Psoas muscle (tissue), 8 donors: ENCODE data around the gene HIVEP1. TPM values are rescaled to one million over a fixed set of nuclear protein-coding genes. Genes with fewer than 3 reads are reported as not detected.

ENCODE experiments used
- ATAC-seq, 4 donors: fragments of 200-7000 bp; cut with Tn5 transposase; one replicate each; pipeline ENCODE4 v1.9.1; 2020; ENCODE audit warnings: moderate library complexity in 3 of 4, mild to moderate bottlenecking in 2 of 4
- DNase-seq, 2 donors: peaks; one replicate each; pipeline ENCODE4 v3.0.0-alpha.2; 2020
- H3K27ac ChIP-seq: fragments of 200-600 bp; one replicate; pipeline ENCODE4 v1.8.0; 2022
- H3K27me3 ChIP-seq, 3 donors: fragments of 200-600 bp in 1 of 3; one replicate each; pipeline versions ENCODE4 v1.6.1 to v1.8.0; 2013 to 2022; ENCODE audit warnings: low read length in 2 of 3, mild to moderate bottlenecking in 2 of 3, moderate library complexity in 1 of 3; ENCODE audit not compliant: insufficient read depth in 3 of 3
- H3K36me3 ChIP-seq, 2 donors: fragments of 200-600 bp in 1 of 2; one replicate each; pipeline versions ENCODE4 v1.6.1 to v1.8.0; 2013 to 2022; ENCODE audit warnings: low read depth in 1 of 2, mild to moderate bottlenecking in 1 of 2, moderate library complexity in 1 of 2; ENCODE audit not compliant: insufficient read depth in 1 of 2
- H3K4me1 ChIP-seq: fragments of 200-600 bp; one replicate; pipeline ENCODE4 v1.8.0; 2022
- H3K4me3 ChIP-seq: fragments of 200-600 bp; one replicate; pipeline ENCODE4 v1.8.0; 2022; ENCODE audit warnings: mild to moderate bottlenecking
- H3K9me3 ChIP-seq: fragments of 200-600 bp; one replicate; pipeline ENCODE4 v1.8.0; 2022
- WGBS, 3 donors: extraction: QIAGEN DNeasy Blood & Tissue Kit; methylation state at CpG; one replicate each; pipeline versions ENCODE4 v1.1.6 to v1.1.7; 2013; 5-methylcytosine and 5-hydroxymethylcytosine counted together
- intact Hi-C, 2 donors: fragments of 100-400 bp; cut with DNase I; formaldehyde crosslinking; loops; one replicate each; pipeline versions ENCODE4 v1.11.0 to v1.14.2; 2022
- polyA plus RNA-seq, 3 donors: library from polyadenylated mRNA; stranded (reverse); fragments of 200-250 nt; gene quantifications; one replicate each; pipeline ENCODE4 v1.2.3, GENCODE V29; 2013
- total RNA-seq, 4 donors: library from RNA; stranded (reverse); fragmentation: NEBNext Ultra II Directional in 2 of 4; extraction: Animal tissue kit (Norgen Biotek cat#: 25700) in 2 of 4; gene quantifications; one replicate each; pipeline versions ENCODE4 v1.2.1 to v1.2.4, GENCODE V29; 2021 to 2023
- TF ChIP-seq, protein P1 (sequence below): fragments of 200-600 bp; IDR thresholded peaks from one replicate; pipeline ENCODE4 v1.8.0; 2022; ENCODE audit warnings: antibody characterized with exemption
- donor health status: healthy with polysubstance abuse.
- donor health status: DM: no; HTN: no; CAD: no; lungs with moderate emphysema.
- donor health status: Bipolar disorder and iron deficiency.
- donor health status: healthy.
- donor health status: DM: yes; HTN: yes; CAD: no.
- donor health status: DM: no; HTN: no; CAD: no.
- donor health status: DM: no; HTN: no; CAD: no.
- donor health status: DM: yes; HTN: yes; CAD: no.

The HIVEP1 gene
- total and polyA plus RNA-seq, 7 donors: 4.0 to 13.1 (median 6.7) TPM

DNA sequence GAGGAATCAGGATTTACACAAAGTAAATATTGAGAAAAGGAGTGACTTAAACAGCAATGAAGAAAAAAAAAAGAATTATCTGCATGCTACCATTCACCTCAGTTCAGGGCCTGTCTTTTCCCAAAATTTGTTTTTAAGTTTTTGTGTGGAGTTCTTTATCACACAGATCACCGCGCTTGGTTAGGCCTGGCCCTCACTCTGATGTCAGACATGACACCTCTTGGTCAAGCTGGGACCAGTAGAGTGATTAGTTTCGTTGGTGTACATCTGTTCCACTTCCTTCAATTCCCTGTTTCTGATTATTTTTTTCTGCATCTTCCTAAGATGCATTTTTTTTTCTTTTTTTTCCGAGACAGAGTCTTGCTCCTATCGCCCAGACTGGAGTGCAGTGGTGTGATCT, 34.9 kb upstream of the HIVEP1 start:
- Histone ChIP-seq H3K27ac (no peak overlapping the region), H3K9me3 (no peaks in the 10 kb centered on the region), H3K4me1 (no peaks in the 10 kb centered on the region), H3K4me3 (no peak overlapping the region), H3K27me3 (no peaks in the 10 kb centered on the region), H3K36me3 (no peaks in the 10 kb centered on the region)
- DNase-seq (no peak), ATAC-seq (no peak)
- intact Hi-C loops: no loop called here
- TF ChIP-seq, protein P1, sequence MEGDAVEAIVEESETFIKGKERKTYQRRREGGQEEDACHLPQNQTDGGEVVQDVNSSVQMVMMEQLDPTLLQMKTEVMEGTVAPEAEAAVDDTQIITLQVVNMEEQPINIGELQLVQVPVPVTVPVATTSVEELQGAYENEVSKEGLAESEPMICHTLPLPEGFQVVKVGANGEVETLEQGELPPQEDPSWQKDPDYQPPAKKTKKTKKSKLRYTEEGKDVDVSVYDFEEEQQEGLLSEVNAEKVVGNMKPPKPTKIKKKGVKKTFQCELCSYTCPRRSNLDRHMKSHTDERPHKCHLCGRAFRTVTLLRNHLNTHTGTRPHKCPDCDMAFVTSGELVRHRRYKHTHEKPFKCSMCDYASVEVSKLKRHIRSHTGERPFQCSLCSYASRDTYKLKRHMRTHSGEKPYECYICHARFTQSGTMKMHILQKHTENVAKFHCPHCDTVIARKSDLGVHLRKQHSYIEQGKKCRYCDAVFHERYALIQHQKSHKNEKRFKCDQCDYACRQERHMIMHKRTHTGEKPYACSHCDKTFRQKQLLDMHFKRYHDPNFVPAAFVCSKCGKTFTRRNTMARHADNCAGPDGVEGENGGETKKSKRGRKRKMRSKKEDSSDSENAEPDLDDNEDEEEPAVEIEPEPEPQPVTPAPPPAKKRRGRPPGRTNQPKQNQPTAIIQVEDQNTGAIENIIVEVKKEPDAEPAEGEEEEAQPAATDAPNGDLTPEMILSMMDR: no peak
- WGBS, 3 donors: 89 to 95% (median 94%) methylated on average over 5 of the region's 5 CpGs

DNA sequence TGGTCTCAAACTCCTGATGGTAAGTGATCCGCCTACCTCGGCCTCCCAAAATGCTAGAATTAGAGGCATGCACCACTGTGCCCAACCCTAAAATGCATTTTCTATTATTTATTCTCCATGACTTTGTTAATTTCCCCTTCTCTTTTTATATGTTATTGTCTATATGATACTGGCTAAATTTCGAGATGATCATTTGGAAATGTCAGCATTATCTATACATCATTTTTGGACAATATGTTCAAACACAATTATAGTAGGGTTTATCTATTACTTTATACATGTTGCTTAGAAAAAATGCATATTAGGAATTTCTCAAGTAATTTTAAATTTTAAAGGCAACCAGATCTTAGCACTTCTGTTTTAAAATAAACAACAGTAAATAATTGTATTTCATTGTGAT, 34.4 kb upstream of the HIVEP1 start:
- 98 to 99% (median 98%) methylated on average over 3 of the region's 3 CpGs for WGBS, 3 donors
- no peak overlapping the region for H3K4me3 ChIP-seq
- no peaks in the 10 kb centered on the region for H3K4me1 ChIP-seq
- no peak overlapping the region for H3K27ac ChIP-seq
- no peak for ATAC-seq
- H3K27me3 ChIP-seq: no peaks in the 10 kb centered on the region
- DNase-seq: no peak
- no peaks in the 10 kb centered on the region for H3K9me3 ChIP-seq
- no peaks in the 10 kb centered on the region for H3K36me3 ChIP-seq
- intact Hi-C loops: no loop called here
- TF ChIP-seq, protein P1: no peak

DNA sequence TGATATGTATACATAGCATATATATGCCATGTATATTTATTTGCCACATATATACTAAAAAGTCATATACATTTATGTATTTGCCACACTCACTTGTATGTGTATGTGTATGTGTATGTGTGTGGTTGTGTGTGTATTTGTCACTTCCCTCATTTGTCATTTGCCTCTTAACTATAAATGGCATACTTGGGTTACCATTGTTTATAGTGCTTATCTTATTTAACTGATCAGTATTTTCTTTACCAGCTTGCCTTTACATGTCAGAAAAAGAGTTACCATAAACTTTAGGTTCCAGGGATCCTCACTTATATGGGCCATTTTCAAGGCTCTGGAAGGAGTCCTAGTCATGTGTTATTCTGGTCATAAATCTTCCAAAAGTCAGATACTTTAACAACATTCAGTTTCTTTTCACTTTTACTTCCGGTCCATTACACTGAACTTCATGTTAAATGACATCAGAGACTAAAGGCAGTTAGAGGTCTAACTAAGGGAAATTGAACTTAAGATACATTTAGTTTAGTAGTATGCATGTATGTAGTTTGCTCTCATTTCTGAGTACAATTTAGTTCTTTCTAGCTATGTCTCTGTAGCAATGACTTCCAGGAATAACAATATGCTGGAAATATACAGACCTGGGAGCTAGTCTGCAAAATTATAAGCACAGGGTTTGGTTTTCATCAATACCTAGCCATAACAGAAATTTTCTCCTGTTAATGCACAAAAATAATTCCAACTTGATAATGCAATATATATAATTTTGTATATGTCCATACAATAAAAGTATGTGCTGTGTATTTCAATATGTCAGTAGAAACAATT, 33.7 kb upstream of the HIVEP1 start:
- TF ChIP-seq, protein P1: no peak
- H3K27ac ChIP-seq: no peak overlapping the region
- intact Hi-C loops: no loop called here
- no peaks in the 10 kb centered on the region for H3K9me3 ChIP-seq
- no peaks in the 10 kb centered on the region for H3K36me3 ChIP-seq
- no peaks in the 10 kb centered on the region for H3K4me1 ChIP-seq
- WGBS, 3 donors: 24 to 63% (median 27%) methylated on average over 1 of the region's 1 CpG
- no peak overlapping the region for H3K4me3 ChIP-seq
- ATAC-seq: no peak
- H3K27me3 ChIP-seq: no peaks in the 10 kb centered on the region
- DNase-seq: no peak

DNA sequence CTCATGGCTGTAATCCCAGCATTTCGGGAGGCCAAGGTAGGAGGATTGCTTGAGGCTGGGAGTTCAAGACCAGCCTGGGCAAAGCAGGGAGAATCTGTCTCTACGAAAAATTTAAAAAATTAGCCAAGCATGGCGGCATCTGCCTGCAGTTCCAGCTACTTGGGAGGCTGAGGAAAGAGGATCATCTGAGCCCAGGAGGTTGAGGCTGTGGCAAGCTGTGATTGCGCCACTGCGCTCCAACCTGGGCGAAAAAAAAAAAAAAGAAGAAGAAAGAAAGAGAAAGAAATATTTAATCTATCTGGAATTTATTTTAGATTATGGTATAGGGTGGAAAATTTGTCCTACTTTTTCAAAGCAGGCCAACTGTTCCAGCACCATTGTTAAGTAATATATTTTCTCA, 32.2 kb upstream of the HIVEP1 start:
- ATAC-seq (no peak), DNase-seq (no peak)
- Histone ChIP-seq H3K4me1 (no peaks in the 10 kb centered on the region), H3K27me3 (no peaks in the 10 kb centered on the region), H3K9me3 (no peaks in the 10 kb centered on the region), H3K27ac (no peak overlapping the region), H3K36me3 (no peaks in the 10 kb centered on the region), H3K4me3 (no peak overlapping the region)
- TF ChIP-seq, protein P1: no peak
- intact Hi-C loops: no loop called here
- WGBS, 3 donors: 96 to 99% (median 96%) methylated on average over 6 of the region's 6 CpGs

DNA sequence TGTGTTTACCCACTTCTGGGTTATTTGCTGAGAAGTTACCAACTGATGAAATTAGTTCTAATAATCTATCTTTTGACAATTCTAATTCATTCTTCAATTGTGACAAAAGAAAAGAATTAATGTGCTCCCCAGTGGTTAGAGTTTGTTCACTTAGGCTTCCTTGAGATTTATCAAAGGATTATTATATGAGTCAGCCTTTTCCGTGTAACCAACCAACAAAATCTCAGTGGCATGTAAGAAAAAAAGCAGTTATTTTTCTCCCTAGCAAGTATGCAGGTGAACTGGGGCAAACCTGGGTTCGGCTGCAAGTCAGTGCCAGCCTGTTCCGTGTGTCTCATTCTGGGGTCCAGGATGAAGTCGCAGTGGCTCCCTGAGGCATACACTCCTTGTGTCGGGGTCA, 28.8 kb upstream of the HIVEP1 start:
- 78 to 80% (median 78%) methylated on average over 5 of the region's 5 CpGs for WGBS, 3 donors
- Histone ChIP-seq H3K4me3 (no peak overlapping the region), H3K27ac (no peak overlapping the region), H3K36me3 (no peaks in the 10 kb centered on the region), H3K27me3 (no peaks in the 10 kb centered on the region), H3K9me3 (no peaks in the 10 kb centered on the region), H3K4me1 (no peaks in the 10 kb centered on the region)
- intact Hi-C loops: no loop called here
- no peak for DNase-seq
- ATAC-seq: no peak
- TF ChIP-seq, protein P1: no peak
